ENCODE measurements around the gene NPIPB2. TPM values are rescaled to one million over a fixed set of nuclear protein-coding genes. Genes with fewer than 3 reads are reported as not detected.

The NPIPB2 gene
- total and polyA plus RNA-seq, 10 of the 15 experiments (the other 5 are each of a cell fraction or from before 2014, with no cell fraction given), result 1.9 to 29.3 (median 10.8) TPM

DNA sequence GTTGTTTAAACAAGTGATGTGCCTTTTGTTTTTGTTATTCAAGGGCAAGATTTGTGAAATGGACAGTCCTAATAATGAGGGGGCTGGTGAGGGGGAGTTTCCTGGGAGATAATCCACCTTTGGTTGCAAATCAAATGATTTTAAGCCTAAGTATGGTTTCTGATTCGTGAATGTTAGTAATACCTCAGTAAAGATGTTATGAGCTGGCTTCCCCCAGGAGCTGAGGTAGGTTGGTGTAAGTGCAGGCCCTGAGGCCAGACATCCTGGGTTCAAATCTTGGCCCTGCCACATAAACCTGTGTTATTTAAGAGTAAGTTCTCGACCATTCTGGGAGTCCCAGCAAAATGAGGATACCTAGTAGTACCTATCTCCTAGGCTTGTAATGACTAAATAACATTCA, 36.2 kb upstream of the NPIPB2 start:
- CTCF ChIA-PET, result interaction anchor here (0.6 to 5.6 kb wide), 7 partner anchors 12 to 90 kb away, joined by 3 to 73 read pairs (median 6); partner anchors contain the start of gene TNFRSF17

More for the DNA sequence above, 36.2 kb upstream of the NPIPB2 start:
- H3K79me2 ChIP-seq (ENCODE audit: control insufficient read depth, insufficient read depth, low read length), result peaks cover 62% of the 10 kb centered on the region
- peak overlapping the region; percentile 80 for H3K4me2 ChIP-seq (ENCODE audit: control insufficient read depth, insufficient read depth)
- TF ChIP-seq FOXK2 (IDR thresholded peaks at IDR 0.05), result no peak
- TF ChIP-seq, protein P1, sequence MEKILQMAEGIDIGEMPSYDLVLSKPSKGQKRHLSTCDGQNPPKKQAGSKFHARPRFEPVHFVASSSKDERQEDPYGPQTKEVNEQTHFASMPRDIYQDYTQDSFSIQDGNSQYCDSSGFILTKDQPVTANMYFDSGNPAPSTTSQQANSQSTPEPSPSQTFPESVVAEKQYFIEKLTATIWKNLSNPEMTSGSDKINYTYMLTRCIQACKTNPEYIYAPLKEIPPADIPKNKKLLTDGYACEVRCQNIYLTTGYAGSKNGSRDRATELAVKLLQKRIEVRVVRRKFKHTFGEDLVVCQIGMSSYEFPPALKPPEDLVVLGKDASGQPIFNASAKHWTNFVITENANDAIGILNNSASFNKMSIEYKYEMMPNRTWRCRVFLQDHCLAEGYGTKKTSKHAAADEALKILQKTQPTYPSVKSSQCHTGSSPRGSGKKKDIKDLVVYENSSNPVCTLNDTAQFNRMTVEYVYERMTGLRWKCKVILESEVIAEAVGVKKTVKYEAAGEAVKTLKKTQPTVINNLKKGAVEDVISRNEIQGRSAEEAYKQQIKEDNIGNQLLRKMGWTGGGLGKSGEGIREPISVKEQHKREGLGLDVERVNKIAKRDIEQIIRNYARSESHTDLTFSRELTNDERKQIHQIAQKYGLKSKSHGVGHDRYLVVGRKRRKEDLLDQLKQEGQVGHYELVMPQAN (conservative IDR thresholded peaks at IDR 0.05), result 0 out of 2 replicates have a peak, but pooled peaks have one; percentile 20
- TF ChIP-seq NFIC (IDR thresholded peaks at IDR 0.05; ENCODE audit: low read depth, low read length), result no peak
- TF ChIP-seq CREB1 (IDR thresholded peaks at IDR 0.05; ENCODE audit: low read depth), result no peak
- TF ChIP-seq, protein P2, sequence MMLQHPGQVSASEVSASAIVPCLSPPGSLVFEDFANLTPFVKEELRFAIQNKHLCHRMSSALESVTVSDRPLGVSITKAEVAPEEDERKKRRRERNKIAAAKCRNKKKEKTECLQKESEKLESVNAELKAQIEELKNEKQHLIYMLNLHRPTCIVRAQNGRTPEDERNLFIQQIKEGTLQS (IDR thresholded peaks at IDR 0.05; ENCODE audit: borderline replicate concordance, extremely low read depth, low read depth, low read length), result no peak
- TF ChIP-seq RCOR1 (conservative IDR thresholded peaks at IDR 0.05; ENCODE audit: low read depth, low read length), result no peak
- TF ChIP-seq SMARCA5 (IDR thresholded peaks at IDR 0.05), result 0 out of 2 replicates have a peak, but pooled peaks have one; percentile 11
- no peak for TF ChIP-seq ZSCAN29 (IDR thresholded peaks at IDR 0.05)
- no peak for TF ChIP-seq POU2F2 (IDR thresholded peaks at IDR 0.05; ENCODE audit: borderline replicate concordance, low read depth, low read length)
- no peak for TF ChIP-seq ZNF217 (IDR thresholded peaks at IDR 0.05)
- TF ChIP-seq, protein P3, sequence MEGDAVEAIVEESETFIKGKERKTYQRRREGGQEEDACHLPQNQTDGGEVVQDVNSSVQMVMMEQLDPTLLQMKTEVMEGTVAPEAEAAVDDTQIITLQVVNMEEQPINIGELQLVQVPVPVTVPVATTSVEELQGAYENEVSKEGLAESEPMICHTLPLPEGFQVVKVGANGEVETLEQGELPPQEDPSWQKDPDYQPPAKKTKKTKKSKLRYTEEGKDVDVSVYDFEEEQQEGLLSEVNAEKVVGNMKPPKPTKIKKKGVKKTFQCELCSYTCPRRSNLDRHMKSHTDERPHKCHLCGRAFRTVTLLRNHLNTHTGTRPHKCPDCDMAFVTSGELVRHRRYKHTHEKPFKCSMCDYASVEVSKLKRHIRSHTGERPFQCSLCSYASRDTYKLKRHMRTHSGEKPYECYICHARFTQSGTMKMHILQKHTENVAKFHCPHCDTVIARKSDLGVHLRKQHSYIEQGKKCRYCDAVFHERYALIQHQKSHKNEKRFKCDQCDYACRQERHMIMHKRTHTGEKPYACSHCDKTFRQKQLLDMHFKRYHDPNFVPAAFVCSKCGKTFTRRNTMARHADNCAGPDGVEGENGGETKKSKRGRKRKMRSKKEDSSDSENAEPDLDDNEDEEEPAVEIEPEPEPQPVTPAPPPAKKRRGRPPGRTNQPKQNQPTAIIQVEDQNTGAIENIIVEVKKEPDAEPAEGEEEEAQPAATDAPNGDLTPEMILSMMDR (IDR thresholded peaks at IDR 0.05 in 2 of 3, conservative IDR thresholded peaks at IDR 0.05 in 1 of 3; ENCODE audit: control insufficient read depth in 2 of 3, extremely low read depth in 1 of 3, insufficient read depth in 1 of 3, low read depth in 3 of 3, low read length in 3 of 3), result no peak
- no peak for TF ChIP-seq ZBED1 (IDR thresholded peaks at IDR 0.05; ENCODE audit: borderline replicate concordance)
- TF ChIP-seq CBFB (IDR thresholded peaks at IDR 0.05; ENCODE audit: low read depth), result no peak
- TF ChIP-seq EED (IDR thresholded peaks at IDR 0.05; ENCODE audit: low read depth), result no peak
- TF ChIP-seq, protein P4, sequence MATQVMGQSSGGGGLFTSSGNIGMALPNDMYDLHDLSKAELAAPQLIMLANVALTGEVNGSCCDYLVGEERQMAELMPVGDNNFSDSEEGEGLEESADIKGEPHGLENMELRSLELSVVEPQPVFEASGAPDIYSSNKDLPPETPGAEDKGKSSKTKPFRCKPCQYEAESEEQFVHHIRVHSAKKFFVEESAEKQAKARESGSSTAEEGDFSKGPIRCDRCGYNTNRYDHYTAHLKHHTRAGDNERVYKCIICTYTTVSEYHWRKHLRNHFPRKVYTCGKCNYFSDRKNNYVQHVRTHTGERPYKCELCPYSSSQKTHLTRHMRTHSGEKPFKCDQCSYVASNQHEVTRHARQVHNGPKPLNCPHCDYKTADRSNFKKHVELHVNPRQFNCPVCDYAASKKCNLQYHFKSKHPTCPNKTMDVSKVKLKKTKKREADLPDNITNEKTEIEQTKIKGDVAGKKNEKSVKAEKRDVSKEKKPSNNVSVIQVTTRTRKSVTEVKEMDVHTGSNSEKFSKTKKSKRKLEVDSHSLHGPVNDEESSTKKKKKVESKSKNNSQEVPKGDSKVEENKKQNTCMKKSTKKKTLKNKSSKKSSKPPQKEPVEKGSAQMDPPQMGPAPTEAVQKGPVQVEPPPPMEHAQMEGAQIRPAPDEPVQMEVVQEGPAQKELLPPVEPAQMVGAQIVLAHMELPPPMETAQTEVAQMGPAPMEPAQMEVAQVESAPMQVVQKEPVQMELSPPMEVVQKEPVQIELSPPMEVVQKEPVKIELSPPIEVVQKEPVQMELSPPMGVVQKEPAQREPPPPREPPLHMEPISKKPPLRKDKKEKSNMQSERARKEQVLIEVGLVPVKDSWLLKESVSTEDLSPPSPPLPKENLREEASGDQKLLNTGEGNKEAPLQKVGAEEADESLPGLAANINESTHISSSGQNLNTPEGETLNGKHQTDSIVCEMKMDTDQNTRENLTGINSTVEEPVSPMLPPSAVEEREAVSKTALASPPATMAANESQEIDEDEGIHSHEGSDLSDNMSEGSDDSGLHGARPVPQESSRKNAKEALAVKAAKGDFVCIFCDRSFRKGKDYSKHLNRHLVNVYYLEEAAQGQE (IDR thresholded peaks at IDR 0.05; ENCODE audit: low read depth, low read length), result no peak
- ATAC-seq (no peak), DNase-seq (ENCODE audit: low read depth, low spot score) (no peak), FAIRE-seq (no peak)
- H3K9ac ChIP-seq (ENCODE audit: control insufficient read depth, insufficient read depth, low read length), result peak overlapping the region; percentile 79
- ChIA-PET RAD21 (ENCODE audit: unreplicated experiment) (interaction anchor here (1.5 to 5.9 kb wide), 8 partner anchors 9 to 81 kb away, joined by 4 to 162 read pairs (median 7); partner anchors contain the start of gene TNFRSF17), SMC1A (ENCODE audit: uncharacterized antibody, unreplicated experiment) (interaction anchor here (0.7 to 5.9 kb wide), 11 partner anchors 11 to 90 kb away, joined by 3 to 162 read pairs (median 7); partner anchors contain the start of gene TNFRSF17), POLR2A (interaction anchor here (0.6 to 6.0 kb wide), 10 partner anchors 12 to 127 kb away, joined by 3 to 171 read pairs (median 4); partner anchors contain the start of genes GSPT1, RSL1D1 and TNFRSF17)
- H4K20me1 ChIP-seq (ENCODE audit: control insufficient read depth, insufficient read depth), result no peaks in the 10 kb centered on the region
- H3K36me3 ChIP-seq (ENCODE audit: control insufficient read depth in 2 of 2, insufficient read depth in 2 of 2, low read length in 1 of 2), result peaks cover 0 to 5% of the 10 kb centered on the region in 2 experiments; a peak in 1 of 4 replicates
- WGBS (ENCODE audit: insufficient coverage, insufficient replicate concordance, low lambda C conversion rate, missing lambda C conversion rate), result 0% methylated on average over 2 of the region's 2 CpGs
- intact Hi-C loops (cut with micrococcal nuclease; ENCODE audit: unreplicated experiment), result loop anchor here (1.0 kb wide), 1 partner anchor 29 kb away; no protein-coding TSS in a partner anchor
- peak overlapping the region; percentile 88 for H3K27ac ChIP-seq (ENCODE audit: control insufficient read depth, insufficient read depth)
- in situ Hi-C loops (cut with MboI), result loop anchor here (10.0 kb wide), 1 partner anchor 1013 kb away; no protein-coding TSS in a partner anchor
- peaks cover 14% of the 10 kb centered on the region for H3K4me1 ChIP-seq (ENCODE audit: control insufficient read depth, insufficient read depth, low read length)
- peak overlapping the region; percentile 96 for H3K4me3 ChIP-seq
- no peaks in the 10 kb centered on the region for H3K27me3 ChIP-seq (replicated peaks in 1 of 2; ENCODE audit: control insufficient read depth in 2 of 2, insufficient read depth in 2 of 2, low read length in 1 of 2)
- H3K9me3 ChIP-seq (replicated peaks; ENCODE audit: control insufficient read depth, insufficient read depth, low read length), result no peaks in the 10 kb centered on the region; the same call in 2 of the 3 replicates
- H2AFZ ChIP-seq (ENCODE audit: control insufficient read depth, low read depth, low read length), result no peak overlapping the region
- BruUV-seq (replicated peaks), result TSS peak; percentile 49

All from GM12878 (cell line).